Neural cell (in vitro differentiated cells): ENCODE measurements around the gene ATXN2.

Experiments used
- CTCF ChIP-seq: fragments of 450-650 bp; IDR thresholded peaks from 2 replicates; pipeline ENCODE4 v1.5.1; 2014; ENCODE audit warnings: antibody characterized with exemption, mild to moderate bottlenecking, moderate library complexity; ENCODE audit not compliant: poor library complexity, severe bottlenecking
- EZH2 ChIP-seq: fragments of 200-600, 300-800 bp; shearing (Covaris generic), sonication (generic); IDR thresholded peaks from 2 replicates; pipeline ENCODE4 v1.6.1; 2014; ENCODE audit warnings: antibody characterized with exemption, low read length, borderline replicate concordance, mild to moderate bottlenecking; ENCODE audit not compliant: insufficient read depth, poor library complexity, severe bottlenecking
- POLR2AphosphoS5 ChIP-seq: IDR thresholded peaks from 2 replicates; pipeline ENCODE4 v1.6.1; 2012
- REST ChIP-seq: IDR thresholded peaks from 2 replicates; pipeline ENCODE4 v1.6.1; 2012; ENCODE audit warnings: borderline replicate concordance
- SMC3 ChIP-seq: fragments of 450-650 bp; conservative IDR thresholded peaks from 2 replicates; pipeline ENCODE4 v1.6.1; 2014; ENCODE audit warnings: antibody characterized with exemption, mild to moderate bottlenecking, moderate library complexity; ENCODE audit not compliant: poor library complexity
- TAF1 ChIP-seq: IDR thresholded peaks from 2 replicates; pipeline ENCODE4 v1.6.1; 2012; ENCODE audit warnings: low read depth

DNA sequence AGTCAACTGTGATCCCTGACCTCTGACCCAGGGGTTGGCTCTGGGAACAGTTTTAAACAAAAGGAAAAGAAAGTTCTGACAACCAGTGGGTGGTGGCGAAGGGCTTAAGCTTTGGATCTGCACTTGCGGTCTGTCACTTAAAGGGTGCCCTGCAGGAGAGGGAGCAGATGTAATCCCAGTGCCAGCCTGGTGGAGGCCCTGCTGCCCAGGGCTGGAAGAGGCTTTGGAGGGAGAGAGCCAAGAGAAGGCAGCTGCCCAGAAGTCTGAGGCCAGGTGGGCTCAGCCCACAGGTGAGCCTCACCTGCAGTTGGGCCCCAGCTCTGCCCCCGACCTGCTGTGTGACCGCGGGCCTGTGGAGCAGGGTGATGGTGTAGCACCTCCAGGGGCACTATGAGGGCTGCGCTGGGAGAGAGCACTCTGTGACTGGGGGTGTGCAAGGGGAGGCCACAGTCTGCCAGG lies 174.3 kb downstream of the ATXN2 start:
- no peak for TF ChIP-seq POLR2AphosphoS5
- no peak for TF ChIP-seq CTCF
- no peak for TF ChIP-seq EZH2
- TF ChIP-seq SMC3 = no peak
- TF ChIP-seq REST = no peak
- no peak for TF ChIP-seq TAF1
